SK-MEL-5 (cell line): ENCODE data around the gene ZNF316. TPM values are rescaled to one million over a fixed set of nuclear protein-coding genes. Genes with fewer than 3 reads are reported as not detected.
A peak's percentile ranks its signal among the peaks of the same experiment; 100 is the strongest.

ENCODE experiments used
- DNase-seq: peaks from one replicate; pipeline ENCODE4 v3.0.0-alpha.2; 2016; ENCODE audit warnings: low read depth, low spot score
- in situ Hi-C: cut with HindIII; loops from 2 replicates; pipeline ENCODE4 v1.10.0; 2016; ENCODE audit warnings: low sequenced_read_pairs, high pct_unique_total_duplicates, low pct_unique_long_range_greater_than_20kb
- polyA plus RNA-seq, 2 experiments: library from polyadenylated mRNA; depleted of rRNA; stranded (reverse); fragments of >200 nt; gene quantifications; 2 replicates each; pipeline ENCODE4 v1.2.3, GENCODE V29; 2015
- total RNA-seq: library from RNA; depleted of rRNA; stranded (reverse); fragments of >200 nt; shearing (Covaris generic); gene quantifications from 2 replicates; pipeline ENCODE4 v1.2.3, GENCODE V29; 2014; rRNA removed

Gene ZNF316
- total RNA-seq: 15.5 and 18.3 TPM in 2 replicates
- 26.6 and 32.6 TPM in 2 replicates for polyA plus RNA-seq (2015; cell fraction: cytosol; rRNA removed)
- 73.6 and 91.9 TPM in 2 replicates for polyA plus RNA-seq (2015; cell fraction: nucleus; rRNA removed)

DNA sequence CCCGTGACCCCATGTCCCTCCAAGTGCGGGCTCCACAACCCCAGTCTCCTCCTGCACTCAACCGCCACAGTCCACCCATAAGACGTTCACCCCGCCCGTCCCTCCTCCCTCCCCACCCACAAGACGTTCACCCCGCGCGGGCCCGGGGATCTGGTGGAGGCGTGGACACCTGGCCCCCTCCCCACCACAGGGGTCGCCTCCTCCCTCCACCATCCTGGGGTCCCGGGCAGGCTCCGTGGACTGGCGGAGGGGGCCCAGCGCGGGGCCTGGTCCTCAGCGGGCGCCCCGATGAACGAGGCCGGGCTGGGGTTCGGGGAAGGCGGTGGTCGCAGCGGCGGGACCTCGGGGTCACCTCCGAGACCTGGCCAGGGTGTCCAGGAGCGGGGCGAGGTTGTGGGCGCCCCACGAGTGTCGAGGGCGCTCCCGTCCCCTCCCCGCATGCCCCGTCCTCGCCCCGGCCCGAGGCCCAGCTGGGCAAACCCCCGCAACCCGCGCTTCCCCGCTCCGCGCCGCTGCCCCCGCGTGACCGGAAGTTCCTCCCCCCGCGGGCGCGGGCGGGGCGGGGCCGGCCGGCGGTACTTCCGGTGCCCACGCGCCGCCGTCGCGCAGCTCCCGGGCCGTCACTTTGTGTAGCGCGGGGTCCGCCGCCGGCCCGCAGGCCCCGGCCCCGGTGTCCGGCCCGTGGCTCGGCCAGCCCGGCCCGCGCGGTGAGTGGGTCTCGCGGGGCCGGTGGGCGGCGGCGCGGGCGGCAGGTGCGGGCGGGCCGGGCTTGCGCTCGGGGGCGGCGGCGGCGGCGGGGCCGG is at the start of gene ZNF316:
Gene ZNF316, plus strand, starts transcription at position 578 of the 803 bp plus-strand sequence. CDS start 5,092 bp downstream, outside the sequence.
- in situ Hi-C loops: no loop called here
- peak; percentile 53 for DNase-seq

DNA sequence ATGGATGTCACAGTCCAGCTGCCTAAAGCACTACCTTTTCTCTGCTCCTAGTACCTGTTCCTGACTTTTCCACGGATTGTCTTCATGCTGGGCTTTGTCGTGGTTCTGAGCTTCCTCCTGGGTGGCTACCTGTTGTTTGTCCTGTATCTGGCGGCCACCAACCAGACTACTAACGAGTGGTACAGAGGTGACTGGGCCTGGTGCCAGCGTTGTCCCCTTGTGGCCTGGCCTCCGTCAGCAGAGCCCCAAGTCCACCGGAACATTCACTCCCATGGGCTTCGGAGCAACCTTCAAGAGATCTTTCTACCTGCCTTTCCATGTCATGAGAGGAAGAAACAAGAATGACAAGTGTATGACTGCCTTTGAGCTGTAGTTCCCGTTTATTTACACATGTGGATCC is 48.6 kb upstream of the ZNF316 start:
- DNase-seq: no peak
- in situ Hi-C loops: no loop called here

DNA sequence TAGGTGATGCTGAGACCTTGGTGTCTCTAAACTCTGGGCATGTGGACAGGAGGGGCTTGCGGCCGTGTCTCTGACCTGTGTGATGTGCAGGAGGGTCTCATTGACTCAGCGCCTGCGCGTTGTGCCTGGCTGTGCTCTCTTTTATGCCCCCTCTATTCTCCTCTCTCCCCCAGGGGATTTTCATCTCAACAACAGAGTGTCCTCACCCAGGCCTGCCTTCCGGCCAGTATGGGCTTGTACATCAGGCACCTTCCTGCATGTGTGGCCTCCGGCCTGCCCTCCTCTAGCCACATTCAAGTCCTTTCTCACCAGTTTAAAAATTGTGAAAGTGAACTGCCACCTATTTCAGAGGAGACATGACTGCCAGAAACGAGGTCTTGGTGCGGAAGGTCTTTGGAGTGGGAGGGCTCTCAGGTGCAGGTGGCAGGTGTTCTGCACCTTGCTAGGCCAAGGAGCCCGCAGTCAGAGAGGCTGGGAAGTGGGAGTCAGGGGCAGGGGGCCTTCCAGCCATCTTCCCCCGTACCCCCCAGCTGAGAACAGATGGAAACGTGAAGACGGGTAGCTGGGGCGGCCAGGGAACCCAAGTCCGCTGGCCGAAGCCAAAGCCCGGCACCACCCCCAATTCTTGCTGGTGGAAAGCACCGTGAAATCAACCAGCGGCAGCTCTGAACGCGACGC is 47.8 kb upstream of the ZNF316 start:
- DNase-seq: no peak
- in situ Hi-C loops: no loop called here

DNA sequence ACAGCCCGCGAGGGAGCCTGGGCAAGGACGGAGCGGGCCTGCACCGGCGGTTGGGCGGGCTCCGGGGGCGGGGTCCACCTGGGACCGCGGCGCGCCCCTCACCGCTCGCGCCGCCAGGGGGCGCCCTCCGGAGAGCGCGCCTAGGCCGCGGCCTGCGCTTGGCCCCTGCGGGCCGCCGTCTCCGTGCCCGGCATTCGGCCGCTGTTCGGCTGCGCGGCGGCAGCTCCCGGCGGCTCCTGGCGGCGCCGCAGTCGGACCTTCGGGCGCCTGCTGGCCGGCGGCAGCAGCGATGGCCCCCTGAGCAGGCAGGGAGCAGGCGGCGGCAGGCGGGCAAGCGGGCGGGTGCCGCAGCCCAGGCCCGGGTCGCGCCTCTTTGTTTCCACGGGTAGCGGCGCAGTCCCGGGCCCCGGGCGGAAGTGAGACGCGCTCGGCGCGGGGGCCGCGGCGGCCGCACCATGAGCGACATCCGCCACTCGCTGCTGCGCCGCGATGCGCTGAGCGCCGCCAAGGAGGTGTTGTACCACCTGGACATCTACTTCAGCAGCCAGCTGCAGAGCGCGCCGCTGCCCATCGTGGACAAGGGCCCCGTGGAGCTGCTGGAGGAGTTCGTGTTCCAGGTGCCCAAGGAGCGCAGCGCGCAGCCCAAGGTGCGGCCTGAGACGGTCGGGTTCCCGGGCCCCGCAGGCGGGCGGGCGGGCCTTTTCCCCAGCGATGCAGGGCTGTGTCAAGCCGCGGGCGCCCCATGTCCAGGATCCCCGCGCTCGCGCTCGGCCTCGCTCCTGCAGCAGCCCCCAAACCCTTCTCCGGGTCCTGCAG is 47.1 kb upstream of the ZNF316 start, which contains the start of gene INTS15:
Gene INTS15, plus strand, starts transcription at position 193 of the 816 bp plus-strand sequence. Its CDS starts 263 bp downstream, at position 456.
- DNase-seq: peak; percentile 82
- in situ Hi-C loops: no loop called here

DNA sequence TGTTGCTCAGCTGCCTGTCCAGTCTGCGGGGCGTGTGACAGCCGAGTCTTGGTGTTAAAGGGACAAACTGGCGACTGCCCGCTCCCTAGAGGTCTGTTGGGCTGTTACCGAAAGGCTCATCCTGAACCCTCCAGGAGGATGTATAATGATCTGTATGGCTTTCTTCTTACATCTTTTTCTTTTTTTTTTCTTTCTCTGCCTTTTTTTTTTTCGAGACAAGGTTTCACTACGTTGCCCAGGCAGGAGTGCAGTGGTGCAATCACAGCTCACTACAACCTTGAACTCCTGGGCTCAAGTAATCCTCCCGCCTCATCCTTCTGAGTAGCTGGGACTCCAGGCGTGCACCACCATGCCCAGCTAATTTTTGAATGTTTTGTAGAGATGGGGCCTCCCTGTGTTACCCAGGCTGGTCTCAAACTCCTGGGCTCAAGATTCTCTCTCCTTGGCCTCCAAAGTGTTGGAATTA is 46.4 kb upstream of the ZNF316 start:
- DNase-seq: peak; percentile 32
- in situ Hi-C loops: no loop called here

DNA sequence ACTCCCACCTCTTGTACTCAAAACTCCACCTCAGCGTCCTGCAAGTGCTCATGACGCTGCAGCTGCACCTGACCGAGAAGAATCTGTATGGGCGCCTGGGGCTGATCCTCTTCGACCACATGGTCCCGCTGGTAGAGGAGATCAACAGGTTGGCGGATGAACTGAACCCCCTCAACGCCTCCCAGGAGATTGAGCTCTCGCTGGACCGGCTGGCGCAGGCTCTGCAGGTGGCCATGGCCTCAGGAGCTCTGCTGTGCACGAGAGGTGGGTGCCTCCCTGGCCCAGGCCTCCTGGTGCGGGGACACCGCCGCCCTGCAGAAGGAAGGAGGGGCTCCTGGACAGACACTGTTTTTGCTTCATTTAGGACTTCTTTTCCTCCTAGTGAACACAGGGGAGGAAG is 37.0 kb upstream of the ZNF316 start:
- in situ Hi-C loops: no loop called here

DNA sequence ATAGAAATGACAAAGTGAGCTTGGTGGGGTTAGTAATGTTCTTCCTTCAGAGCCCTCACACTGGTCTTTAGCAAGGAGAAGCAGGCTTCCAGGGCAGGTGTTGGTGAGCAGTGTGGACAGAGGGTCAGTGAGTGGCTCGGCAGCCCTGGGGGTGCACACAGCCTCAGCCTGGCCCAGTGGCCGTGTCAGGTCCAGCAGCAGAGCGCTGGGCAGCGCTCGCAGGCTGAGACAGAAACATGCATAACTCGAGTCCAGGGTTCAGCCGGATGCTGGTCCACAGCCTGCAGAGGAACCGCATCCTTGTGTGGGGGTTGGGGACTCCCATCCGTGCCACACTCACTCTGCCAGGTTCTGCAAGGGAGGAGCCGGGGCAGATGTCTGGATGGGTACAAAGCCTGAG is 32.7 kb upstream of the ZNF316 start:
- DNase-seq: no peak
- in situ Hi-C loops: no loop called here

More for the DNA sequence above, 37.0 kb upstream of the ZNF316 start:
- DNase-seq: no peak

DNA sequence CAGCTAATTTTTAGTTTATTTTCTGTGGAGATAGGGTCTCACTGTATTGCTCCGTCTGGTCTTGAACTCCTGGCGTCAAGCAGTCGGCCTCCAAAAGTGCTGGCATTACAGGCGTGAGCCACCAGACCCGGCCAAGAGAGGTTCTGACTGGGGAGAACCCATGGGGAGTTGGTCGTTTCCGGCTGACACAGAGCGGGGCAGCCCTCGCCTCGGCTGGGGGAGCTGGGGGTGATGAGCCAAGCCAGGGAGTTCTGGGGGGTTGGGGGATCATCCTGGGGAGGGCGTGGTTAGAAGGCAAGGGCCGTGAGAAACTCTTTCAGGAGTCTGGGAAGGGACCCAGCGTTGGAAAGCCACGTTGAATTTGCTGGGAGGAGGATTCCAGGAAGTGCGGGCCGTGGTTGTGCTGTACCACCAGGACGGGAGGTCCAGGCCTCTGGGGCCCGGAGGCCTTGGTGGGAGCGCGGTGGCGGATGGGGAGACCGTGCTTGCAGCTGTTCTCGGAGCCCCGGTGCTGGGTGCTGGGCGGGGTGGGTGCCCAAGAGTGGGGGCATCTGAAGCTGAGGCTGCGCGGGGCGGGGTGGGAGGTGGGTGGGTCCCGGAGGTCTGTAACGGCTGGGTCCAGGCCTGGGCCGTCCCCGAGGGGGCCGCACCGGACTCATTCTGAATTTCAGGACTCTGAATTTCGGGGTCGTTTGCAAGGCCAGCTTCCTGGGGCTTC is 30.1 kb upstream of the ZNF316 start:
- no peak for DNase-seq
- in situ Hi-C loops: no loop called here

DNA sequence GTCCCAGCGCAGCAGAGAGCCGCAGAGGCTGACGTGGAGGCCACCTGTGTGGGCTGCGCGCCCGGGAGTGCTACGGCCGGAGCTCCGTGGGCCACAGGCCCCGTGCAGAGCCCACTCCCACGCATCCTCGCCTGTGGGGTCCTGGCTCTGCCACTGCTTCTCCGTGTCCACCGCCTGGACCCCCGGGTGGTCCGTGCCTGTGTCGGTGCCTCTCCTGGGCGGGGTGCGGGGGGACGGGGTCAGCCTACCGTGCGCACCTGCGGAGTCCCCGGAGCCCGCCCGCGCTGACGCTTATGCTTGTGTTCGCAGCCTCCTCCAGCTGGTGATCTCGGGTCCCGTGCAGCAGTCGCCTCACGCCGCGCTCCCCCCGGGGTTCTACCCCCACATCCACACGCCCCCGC is 29.5 kb upstream of the ZNF316 start:
- DNase-seq: no peak
- in situ Hi-C loops: no loop called here

DNA sequence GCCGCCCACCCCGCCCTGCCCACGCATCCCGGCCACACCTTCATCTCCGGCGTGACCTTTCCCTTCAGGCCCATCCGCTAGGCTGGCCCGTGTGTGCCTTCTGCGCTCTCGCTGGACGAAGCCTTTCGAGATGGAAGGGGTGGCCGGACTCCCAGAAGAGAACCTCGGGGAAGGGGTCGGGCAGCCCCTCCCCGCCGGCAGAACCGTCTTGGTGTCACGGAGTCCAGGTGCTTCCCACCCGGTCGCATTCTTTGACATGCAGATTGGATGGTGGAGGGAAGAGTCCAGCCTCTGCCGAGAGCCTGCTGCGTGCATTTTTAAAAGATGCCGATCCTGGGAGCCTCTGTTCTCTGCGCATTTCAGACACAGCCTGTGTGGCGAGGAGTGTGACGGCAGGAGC is 29.0 kb upstream of the ZNF316 start:
- DNase-seq: no peak
- in situ Hi-C loops: no loop called here

DNA sequence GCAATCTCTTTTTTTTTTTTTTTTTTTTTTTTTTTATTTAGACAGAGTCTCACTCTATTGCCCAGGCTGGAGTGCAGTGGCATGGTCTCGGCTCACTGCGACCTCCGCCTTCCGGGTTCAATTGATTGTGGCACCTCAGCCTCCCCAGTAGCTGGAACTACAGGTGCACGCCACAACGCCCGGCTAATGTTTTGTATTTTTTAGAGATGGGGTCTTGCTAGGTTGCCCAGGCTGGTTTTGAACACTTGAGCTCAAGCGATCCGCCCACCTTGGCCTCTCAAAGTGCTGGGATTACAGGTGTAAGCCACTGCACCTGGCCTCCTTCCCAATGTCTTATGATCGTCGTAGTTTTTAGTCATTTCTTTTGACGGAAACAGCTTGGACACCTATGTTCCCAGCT is 28.3 kb upstream of the ZNF316 start:
- DNase-seq: no peak
- in situ Hi-C loops: no loop called here

DNA sequence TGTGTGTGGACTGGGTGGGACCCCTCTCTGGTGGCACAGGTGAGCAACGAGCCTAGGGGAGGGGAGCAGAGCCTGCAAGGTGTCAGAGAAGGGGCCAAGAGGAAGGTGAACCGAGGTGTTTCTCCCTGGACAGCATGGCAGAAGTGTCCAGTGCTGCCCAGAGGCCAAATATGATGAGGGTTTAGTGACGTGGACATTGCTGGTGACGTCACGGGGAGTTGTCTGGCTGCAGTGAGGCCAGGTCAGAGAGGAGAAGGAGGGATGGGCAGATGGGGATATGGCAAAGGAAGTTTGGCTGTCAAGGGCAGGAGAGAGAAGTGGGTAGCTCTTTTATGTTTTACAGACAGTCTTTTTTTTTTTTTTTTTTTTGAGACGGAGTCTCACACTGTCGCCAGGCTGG is 24.3 kb upstream of the ZNF316 start:
- in situ Hi-C loops: no loop called here
- DNase-seq: peak; percentile 30

DNA sequence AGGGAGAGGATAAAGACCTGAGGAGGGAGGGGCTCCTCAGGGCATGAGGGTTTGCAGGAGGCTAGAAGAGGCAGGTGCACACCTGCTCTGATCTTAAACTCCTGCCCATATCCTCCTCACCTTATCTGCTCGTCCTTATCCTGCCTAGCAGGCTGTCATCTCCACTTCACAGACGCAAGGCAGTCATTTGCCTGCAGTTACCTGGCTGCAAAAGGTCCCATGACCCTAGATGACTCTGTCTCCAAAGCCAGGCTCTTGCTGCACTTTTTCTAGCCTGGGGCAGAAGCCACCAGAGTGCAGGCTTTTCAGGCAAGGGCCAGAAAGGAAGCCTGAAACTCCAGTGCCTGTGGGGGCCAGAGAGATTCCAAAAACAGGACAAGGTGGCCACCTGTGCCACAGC is 23.4 kb upstream of the ZNF316 start:
- in situ Hi-C loops: no loop called here
- DNase-seq: no peak

DNA sequence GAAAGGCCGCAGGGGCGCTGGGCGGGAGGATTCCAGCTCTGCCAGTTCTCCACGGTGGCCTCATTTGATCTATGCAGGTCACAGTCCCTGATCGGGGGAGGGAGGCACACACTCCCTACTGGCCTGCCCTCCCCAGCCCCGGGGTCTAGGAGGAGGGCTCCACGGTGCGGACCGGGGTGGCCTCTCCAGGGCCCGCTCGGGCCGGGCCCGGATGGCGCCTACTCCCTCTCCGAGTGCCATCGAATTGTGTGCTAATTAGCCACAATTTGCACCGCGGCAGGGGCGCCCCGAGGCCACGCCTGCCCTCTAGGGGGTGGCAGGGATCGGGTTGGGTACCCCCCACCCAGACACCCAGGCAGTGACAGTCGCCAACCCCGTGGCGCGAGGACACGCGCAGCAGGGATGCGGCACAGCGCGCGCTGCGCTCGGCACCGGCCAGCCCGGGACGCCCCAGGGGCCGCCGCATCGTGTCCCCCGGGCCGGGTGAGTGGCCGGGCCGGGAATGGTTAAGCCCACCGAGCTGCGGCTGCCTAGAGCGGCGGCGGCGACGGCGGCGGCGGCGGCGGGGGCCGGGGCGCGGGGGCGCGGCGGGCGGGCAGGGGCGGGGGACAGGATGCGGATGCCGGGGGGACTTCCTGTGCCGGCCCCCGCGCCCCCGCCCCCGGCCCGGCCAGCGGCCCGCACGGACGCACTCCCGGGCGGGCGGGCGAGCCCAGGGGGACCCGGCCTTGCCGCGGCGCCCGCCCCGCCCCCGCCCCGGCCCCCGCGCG is 22.0 kb upstream of the ZNF316 start, which contains the start of gene ZNF853:
Gene ZNF853, plus strand, starts transcription at position 658 of the 770 bp plus-strand sequence. CDS start 565 bp downstream, outside the sequence.
- in situ Hi-C loops: no loop called here
- no peak for DNase-seq

DNA sequence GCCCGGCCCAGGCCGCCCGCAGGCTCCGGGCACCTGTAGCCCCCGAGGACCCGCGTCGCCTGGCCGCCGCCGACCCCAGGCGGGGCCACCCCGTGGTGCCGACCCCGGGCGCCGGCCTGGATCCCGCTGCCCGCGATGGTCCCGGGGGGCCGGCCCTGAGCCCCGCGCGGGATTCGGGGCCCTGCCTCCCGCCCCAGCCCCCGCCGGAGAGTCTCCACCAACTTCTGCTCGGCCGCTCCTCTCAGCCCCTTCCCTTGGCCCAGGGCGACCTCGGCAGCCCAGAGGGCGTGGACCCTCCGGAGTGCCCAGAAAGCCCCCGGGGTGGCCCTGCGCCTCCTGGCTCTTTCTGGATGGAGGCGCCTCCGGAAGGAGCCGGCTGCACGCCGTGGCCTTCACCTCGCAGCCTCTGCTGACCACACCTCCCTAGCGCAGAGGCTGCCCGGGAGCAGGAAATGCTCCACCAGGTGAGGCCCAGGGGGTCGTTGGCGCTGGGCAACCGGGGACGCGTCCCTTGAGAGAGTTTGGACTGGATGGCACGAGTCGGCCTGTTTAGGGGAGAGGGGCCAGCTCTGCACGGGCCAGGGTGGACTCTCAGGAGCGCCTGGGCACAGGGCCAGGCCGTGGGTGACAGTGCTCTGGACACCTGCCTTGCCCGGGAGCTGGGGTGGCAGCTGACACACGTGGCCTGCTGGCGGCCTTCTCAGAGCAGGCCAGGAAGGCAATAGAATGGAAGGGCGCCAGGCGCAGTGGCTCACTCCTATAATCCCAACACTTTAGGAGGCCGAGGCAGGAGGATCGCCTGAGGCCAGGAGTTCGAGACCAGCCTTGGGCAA is 21.2 kb upstream of the ZNF316 start:
- DNase-seq: no peak
- in situ Hi-C loops: no loop called here
